ENCODE measurements around the gene GCN1. TPM values are rescaled to one million over a fixed set of nuclear protein-coding genes. Genes with fewer than 3 reads are reported as not detected.

GCN1 gene
- total RNA-seq, 4 donors from 2014 or later = 62.0 to 310 (median 101) TPM

- no peaks in the 10 kb centered on the region for H3K9me3 ChIP-seq
- DNase-seq (ENCODE audit: low spot score in 2 of 2) = no peak
- no peaks in the 10 kb centered on the region for H3K27me3 ChIP-seq
- peaks cover 39% of the 10 kb centered on the region for H3K36me3 ChIP-seq
- peaks cover under 1% of the 10 kb centered on the region for H3K4me1 ChIP-seq
- WGBS = 87% methylated on average over 4 of the region's 4 CpGs
- H3K27ac ChIP-seq = no peak overlapping the region
- no peak overlapping the region for H3K4me3 ChIP-seq
- no peak for TF ChIP-seq POLR2AphosphoS5 (IDR thresholded peaks at IDR 0.05)
- no peak for TF ChIP-seq CTCF (IDR thresholded peaks at IDR 0.05)
- TF ChIP-seq POLR2A (IDR thresholded peaks at IDR 0.05) = no peak
- no peak for TF ChIP-seq EP300 (IDR thresholded peaks at IDR 0.05)
Observed at GRCh38 chr12:120125029-120125428, 69.5 kb downstream of the GCN1 start.

GRCh38 chr12:120121766-120122293 is 72.7 kb downstream of the GCN1 start:
- Histone ChIP-seq H3K27me3 (no peaks in the 10 kb centered on the region), H3K9me3 (no peaks in the 10 kb centered on the region), H3K36me3 (peaks cover 7% of the 10 kb centered on the region), H3K4me3 (no peak overlapping the region), H3K27ac (no peak overlapping the region), H3K4me1 (peaks cover 27% of the 10 kb centered on the region)
- TF ChIP-seq CTCF (IDR thresholded peaks at IDR 0.05) (no peak), POLR2A (IDR thresholded peaks at IDR 0.05) (no peak), EP300 (IDR thresholded peaks at IDR 0.05) (no peak), POLR2AphosphoS5 (IDR thresholded peaks at IDR 0.05) (no peak)
- 76% methylated on average over 4 of the region's 4 CpGs for WGBS
- no peak for DNase-seq (ENCODE audit: low spot score in 2 of 2)

GRCh38 chr12:120121343-120121742 is 73.2 kb downstream of the GCN1 start:
- H3K4me1 ChIP-seq = peaks cover 27% of the 10 kb centered on the region
- H3K36me3 ChIP-seq = peaks cover 2% of the 10 kb centered on the region
- H3K9me3 ChIP-seq = no peaks in the 10 kb centered on the region
- TF ChIP-seq POLR2A (IDR thresholded peaks at IDR 0.05) = no peak
- TF ChIP-seq EP300 (IDR thresholded peaks at IDR 0.05) = no peak
- TF ChIP-seq CTCF (IDR thresholded peaks at IDR 0.05) = no peak
- TF ChIP-seq POLR2AphosphoS5 (IDR thresholded peaks at IDR 0.05) = no peak
- no peak for DNase-seq (ENCODE audit: low spot score in 2 of 2)
- no peak overlapping the region for H3K27ac ChIP-seq
- 62% methylated on average over 2 of the region's 2 CpGs for WGBS
- no peaks in the 10 kb centered on the region for H3K27me3 ChIP-seq
- no peak overlapping the region for H3K4me3 ChIP-seq

GRCh38 chr12:120119271-120119973 is 75.1 kb downstream of the GCN1 start:
- Histone ChIP-seq H3K36me3 (no peaks in the 10 kb centered on the region), H3K27ac (peak overlapping the region; percentile 97), H3K27me3 (no peaks in the 10 kb centered on the region), H3K4me1 (peaks cover 45% of the 10 kb centered on the region), H3K4me3 (no peak overlapping the region), H3K9me3 (no peaks in the 10 kb centered on the region)
- WGBS = 71% methylated on average over 9 of the region's 9 CpGs
- DNase-seq (ENCODE audit: low spot score in 2 of 2) = no peak
- TF ChIP-seq CTCF (IDR thresholded peaks at IDR 0.05) = no peak

GRCh38 chr12:120118321-120119061 is 76.0 kb downstream of the GCN1 start:
- WGBS = 27% methylated on average over 11 of the region's 11 CpGs
- TF ChIP-seq POLR2AphosphoS5 (IDR thresholded peaks at IDR 0.05) (no peak), CTCF (IDR thresholded peaks at IDR 0.05) (no peak), POLR2A (IDR thresholded peaks at IDR 0.05) (no peak), EP300 (IDR thresholded peaks at IDR 0.05) (no peak)
- no peak for DNase-seq (ENCODE audit: low spot score in 2 of 2)
- Histone ChIP-seq H3K4me3 (peak overlapping the region; percentile 93), H3K27ac (peak overlapping the region; percentile 97), H3K36me3 (peaks cover under 1% of the 10 kb centered on the region), H3K27me3 (no peaks in the 10 kb centered on the region), H3K4me1 (peaks cover 47% of the 10 kb centered on the region), H3K9me3 (no peaks in the 10 kb centered on the region)
